GM10248 (cell line): Measurements from ENCODE around the gene ARMC7.
"Not testable (repeated sequence)": the region's sequence is repeated elsewhere in the genome, so short reads cannot be mapped to it uniquely, and the experiment has no call there.

Experiments
- CTCF ChIA-PET: fragments of 300-600 bp; sonication (Branson Sonifier 250); formaldehyde crosslinking; extraction: SDS; loops from one replicate; lab custom pipeline; 2021; ENCODE audit warnings: antibody characterized with exemption; lab: Yijun Ruan, JAX
- POLR2A ChIA-PET: fragments of 350-650 bp; sonication (Branson Sonifier 250); formaldehyde crosslinking; extraction: SDS; loops from one replicate; lab custom pipeline; 2020; ENCODE audit warnings: antibody characterized with exemption; lab: Yijun Ruan, JAX
- DNase-seq: peaks from one replicate; pipeline ENCODE4 v3.0.0; 2012; ENCODE audit errors: extremely low spot score
- CTCF ChIP-seq: IDR thresholded peaks from 2 replicates; pipeline ENCODE4 v1.5.1; 2012; ENCODE audit warnings: mild to moderate bottlenecking, low read depth; ENCODE audit errors: extremely low read depth, missing control alignments, control extremely low read depth

Gene ARMC7

GRCh38 chr17:75068750-75069149, 41.0 kb upstream of the ARMC7 start:
- POLR2A ChIA-PET, result no interaction called here

GRCh38 chr17:75069783-75070182, 40.0 kb upstream of the ARMC7 start:
- ChIA-PET CTCF (interaction anchor here (0.8 to 5.1 kb wide), 10 partner anchors 8 to 132 kb away, joined by 4 to 23 read pairs (median 5); no protein-coding TSS in a partner anchor), POLR2A (no interaction called here)
- DNase-seq, result no peak
- peak; percentile 35 for TF ChIP-seq CTCF

More at GRCh38 chr17:75068750-75069149, 41.0 kb upstream of the ARMC7 start:
- CTCF ChIA-PET, result interaction anchor here (1.2 to 5.1 kb wide), 8 partner anchors 8 to 133 kb away, joined by 4 to 23 read pairs (median 10); no protein-coding TSS in a partner anchor
- TF ChIP-seq CTCF, result no peak
- DNase-seq, result no peak

GRCh38 chr17:75071478-75072271, 38.1 kb upstream of the ARMC7 start:
- DNase-seq, POLR2A ChIA-PET: not testable (repeated sequence)
- CTCF ChIA-PET, result interaction anchor here (1.3 to 6.1 kb wide), 5 partner anchors 11 to 130 kb away, joined by 3 to 23 read pairs (median 9); no protein-coding TSS in a partner anchor

- DNase-seq, POLR2A ChIA-PET: not testable (repeated sequence)
- CTCF ChIA-PET, result interaction anchor here (1.2 to 6.1 kb wide), 7 partner anchors 10 to 129 kb away, joined by 3 to 23 read pairs (median 4); no protein-coding TSS in a partner anchor
Measured at GRCh38 chr17:75072909-75073308, 36.9 kb upstream of the ARMC7 start.

- ChIA-PET POLR2A (no interaction called here), CTCF (interaction anchor here (1.2 to 6.1 kb wide), 6 partner anchors 11 to 58 kb away, joined by 4 to 23 read pairs (median 7); partner anchors contain the start of gene NT5C)
- no peak for DNase-seq
- no peak for TF ChIP-seq CTCF
Measured at GRCh38 chr17:75073618-75074047, 36.1 kb upstream of the ARMC7 start.

- CTCF ChIA-PET, result interaction anchor here (1.4 to 6.1 kb wide), 4 partner anchors 14 to 57 kb away, joined by 5 to 23 read pairs (median 12); partner anchors contain the start of gene NT5C
- TF ChIP-seq CTCF, result no peak
- DNase-seq, result no peak
- POLR2A ChIA-PET, result no interaction called here
Measured at GRCh38 chr17:75074532-75074931, 35.2 kb upstream of the ARMC7 start.

- CTCF ChIA-PET, result interaction anchor here (1.0 to 6.1 kb wide), 8 partner anchors 7 to 125 kb away, joined by 3 to 23 read pairs (median 8); partner anchors contain the start of gene NT5C
- no peak for TF ChIP-seq CTCF
- POLR2A ChIA-PET, result interaction anchor here (0.6 to 1.1 kb wide), 3 partner anchors 9 to 79 kb away, joined by 3 to 8 read pairs (median 3); partner anchors contain the start of genes ARMC7 and JPT1
Measured at GRCh38 chr17:75075597-75076336, 34.0 kb upstream of the ARMC7 start.

More at GRCh38 chr17:75075597-75076336, 34.0 kb upstream of the ARMC7 start:
- DNase-seq, result no peak
